GM12892 (cell line): ENCODE data around the gene RNF175.

Experiments
- POLR2A ChIP-seq: IDR thresholded peaks from 2 replicates; pipeline ENCODE4 v1.6.1; 2011; ENCODE audit warnings: low read depth, low read length, control low read depth
- POLR2AphosphoS5 ChIP-seq: IDR thresholded peaks from 2 replicates; pipeline ENCODE4 v1.6.1; 2011; ENCODE audit warnings: low read depth, low read length, control low read depth
- TAF1 ChIP-seq: IDR thresholded peaks from 2 replicates; pipeline ENCODE4 v1.6.1; 2011; ENCODE audit warnings: low read depth, mild to moderate bottlenecking, control low read depth, low read length, borderline replicate concordance

- TF ChIP-seq POLR2A (no peak), TAF1 (no peak), POLR2AphosphoS5 (no peak)
These were observed 53.9 kb downstream of the RNF175 start for GRCh38 chr4:153705743-153706468.
